Measurements from ENCODE around the gene GSTO2. TPM values are rescaled to one million over a fixed set of nuclear protein-coding genes. Genes with fewer than 3 reads are reported as not detected.

The GSTO2 gene
- total and polyA plus RNA-seq, 2 donors: 3.4 to 6.5 TPM

DNA sequence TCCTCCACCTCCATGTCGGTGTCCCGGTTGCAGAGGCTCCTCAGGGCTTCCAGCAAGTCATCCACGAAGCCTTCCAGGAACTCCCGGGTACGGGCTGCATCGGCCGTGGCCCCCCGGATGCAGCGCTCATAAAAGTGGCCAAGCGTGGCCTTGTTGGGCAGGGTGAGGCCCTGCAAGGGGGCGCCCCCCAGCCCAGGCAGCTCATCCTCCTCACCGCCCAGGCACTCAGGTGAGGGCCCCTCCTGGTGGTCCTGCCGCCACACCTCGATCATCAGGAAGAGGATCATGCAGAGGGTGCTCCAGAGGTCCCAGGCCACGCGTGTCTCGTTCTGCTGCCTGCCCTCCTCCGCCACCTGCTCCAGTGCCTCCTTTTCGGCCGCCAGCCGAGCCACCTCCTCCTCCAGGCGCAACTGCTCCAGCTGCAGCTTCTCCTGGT, 46.5 kb downstream of the GSTO2 start:
- 95% methylated on average over 22 of the region's 22 CpGs for WGBS
- no peak for DNase-seq (ENCODE audit: extremely low spot score)
- Histone ChIP-seq H3K4me3 (ENCODE audit: low read depth, low read length) (no peak overlapping the region), H3K36me3 (ENCODE audit: insufficient read depth) (peaks cover 2% of the 10 kb centered on the region), H3K4me1 (ENCODE audit: insufficient read depth) (no peaks in the 10 kb centered on the region), H3K27ac (ENCODE audit: low read depth) (no peak overlapping the region)

DNA sequence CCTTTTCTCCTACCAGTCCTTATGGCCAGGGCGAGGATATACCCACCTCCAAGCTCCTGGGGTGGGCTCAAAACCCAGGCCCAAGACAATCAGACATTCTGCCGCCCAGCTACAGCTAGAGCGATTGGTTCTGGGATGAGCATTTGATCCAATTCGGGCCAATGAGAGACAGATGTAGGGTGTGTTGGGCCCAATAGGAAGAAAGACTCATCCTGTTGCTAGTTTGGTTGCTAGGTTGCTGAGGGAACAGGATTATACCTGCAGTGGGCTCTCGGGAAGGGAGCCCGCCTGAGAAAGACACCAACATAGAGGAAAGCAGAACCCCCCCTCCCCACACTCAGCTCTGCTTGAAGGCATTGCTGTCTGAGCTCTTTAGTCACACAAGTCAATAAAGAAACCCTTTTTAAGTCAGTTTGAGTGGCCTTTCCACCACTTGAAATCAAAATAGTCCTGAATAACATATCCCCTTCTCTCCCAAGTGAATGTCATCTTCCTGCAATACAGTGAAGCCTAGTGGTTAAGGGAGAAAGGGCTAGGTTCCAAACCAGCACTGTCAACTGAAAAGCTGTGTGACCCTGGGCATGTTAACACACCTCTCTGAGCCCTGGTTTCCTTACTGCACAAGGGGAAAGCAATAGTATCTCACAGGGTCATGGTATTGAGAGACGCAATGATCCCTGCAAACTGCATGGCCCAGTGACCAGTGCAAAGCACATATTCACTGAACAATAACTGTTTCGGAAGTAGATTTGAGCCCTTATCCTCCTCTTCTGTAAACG, 47.5 kb downstream of the GSTO2 start:
- 78% methylated on average over 9 of the region's 9 CpGs for WGBS
- no peak for DNase-seq (ENCODE audit: extremely low spot score)
- H3K36me3 ChIP-seq (ENCODE audit: insufficient read depth): peaks cover 2% of the 10 kb centered on the region
- H3K4me1 ChIP-seq (ENCODE audit: insufficient read depth): no peaks in the 10 kb centered on the region
- H3K27ac ChIP-seq (ENCODE audit: low read depth): no peak overlapping the region
- H3K4me3 ChIP-seq (ENCODE audit: low read depth, low read length): no peak overlapping the region

DNA sequence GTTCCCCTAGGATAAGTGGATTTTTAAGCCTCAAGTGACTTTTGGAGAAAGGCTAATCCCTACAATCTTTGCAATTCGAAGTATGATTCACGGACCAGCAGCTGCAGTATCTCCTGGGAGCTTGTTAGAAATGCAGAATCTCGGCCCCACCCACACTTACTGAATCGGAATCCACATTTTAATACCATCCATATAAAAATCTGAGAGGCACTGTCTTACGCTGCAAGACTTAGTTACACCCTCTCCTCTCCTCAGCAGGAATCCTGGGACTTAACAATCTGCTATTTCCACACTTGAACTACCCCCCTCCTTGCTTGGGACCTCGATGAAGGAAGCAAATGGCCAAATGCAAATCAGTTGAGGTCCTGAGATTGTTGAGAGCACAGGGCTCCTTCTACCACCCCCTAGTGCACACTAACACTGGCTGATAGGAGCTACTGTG, 48.3 kb downstream of the GSTO2 start:
- peaks cover 2% of the 10 kb centered on the region for H3K36me3 ChIP-seq (ENCODE audit: insufficient read depth)
- no peak for DNase-seq (ENCODE audit: extremely low spot score)
- 19% methylated on average over 6 of the region's 6 CpGs for WGBS
- H3K27ac ChIP-seq (ENCODE audit: low read depth): no peak overlapping the region
- H3K4me1 ChIP-seq (ENCODE audit: insufficient read depth): no peaks in the 10 kb centered on the region
- no peak overlapping the region for H3K4me3 ChIP-seq (ENCODE audit: low read depth, low read length)

DNA sequence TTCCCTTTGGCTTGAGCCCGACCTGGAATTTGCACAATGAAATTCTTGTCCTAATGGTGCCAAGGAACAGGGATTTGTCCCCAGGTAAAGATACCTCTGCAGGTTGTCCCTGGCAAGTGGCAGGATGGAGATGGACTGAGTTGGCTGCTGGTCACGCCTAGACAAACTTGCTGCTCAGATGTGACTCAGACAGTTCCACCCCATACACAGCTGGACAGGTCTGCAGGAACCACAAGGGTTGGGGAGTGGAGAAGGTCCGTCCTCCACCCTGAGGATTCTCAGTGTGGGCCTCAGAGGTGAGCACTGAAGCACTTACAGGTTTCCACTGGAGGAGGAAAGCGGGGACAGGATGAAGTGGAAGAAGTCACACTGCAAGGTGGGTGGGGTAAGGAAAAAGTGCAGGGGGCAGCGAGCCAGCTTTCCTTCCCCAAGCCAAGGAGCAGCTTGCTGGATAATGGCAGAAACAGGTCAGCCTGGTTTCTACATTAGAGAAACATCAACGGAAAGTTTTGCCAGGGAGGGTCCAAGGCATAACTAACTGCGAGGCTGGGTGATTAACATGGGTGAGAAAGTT, 48.8 kb downstream of the GSTO2 start:
- H3K27ac ChIP-seq (ENCODE audit: low read depth): no peak overlapping the region
- WGBS: 69% methylated on average over 7 of the region's 7 CpGs
- H3K4me1 ChIP-seq (ENCODE audit: insufficient read depth): no peaks in the 10 kb centered on the region

GRCh38 chr10:104318326-104318725, 49.3 kb downstream of the GSTO2 start:
- Histone ChIP-seq H3K4me1 (ENCODE audit: insufficient read depth) (no peaks in the 10 kb centered on the region), H3K27ac (ENCODE audit: low read depth) (no peak overlapping the region)
- no peak for DNase-seq (ENCODE audit: extremely low spot score)

More for the DNA sequence above, 48.8 kb downstream of the GSTO2 start:
- H3K4me3 ChIP-seq (ENCODE audit: low read depth, low read length): no peak overlapping the region
- no peak for DNase-seq (ENCODE audit: extremely low spot score)
- H3K36me3 ChIP-seq (ENCODE audit: insufficient read depth): peaks cover 2% of the 10 kb centered on the region

GRCh38 chr10:104318810-104319741, 50.1 kb downstream of the GSTO2 start:
- H3K4me3 ChIP-seq (ENCODE audit: low read depth, low read length): no peak overlapping the region
- 66% methylated on average over 19 of the region's 19 CpGs for WGBS
- no peak overlapping the region for H3K27ac ChIP-seq (ENCODE audit: low read depth)
- no peaks in the 10 kb centered on the region for H3K36me3 ChIP-seq (ENCODE audit: insufficient read depth)
- no peak for DNase-seq (ENCODE audit: extremely low spot score)
- no peaks in the 10 kb centered on the region for H3K4me1 ChIP-seq (ENCODE audit: insufficient read depth)

More at GRCh38 chr10:104318326-104318725, 49.3 kb downstream of the GSTO2 start:
- H3K36me3 ChIP-seq (ENCODE audit: insufficient read depth): peaks cover 2% of the 10 kb centered on the region
- no peak overlapping the region for H3K4me3 ChIP-seq (ENCODE audit: low read depth, low read length)
- 92% methylated on average over 5 of the region's 5 CpGs for WGBS

GRCh38 chr10:104321226-104321625, 52.2 kb downstream of the GSTO2 start:
- no peaks in the 10 kb centered on the region for H3K4me1 ChIP-seq (ENCODE audit: insufficient read depth)
- no peak for DNase-seq (ENCODE audit: extremely low spot score)
- no peak overlapping the region for H3K27ac ChIP-seq (ENCODE audit: low read depth)
- no peaks in the 10 kb centered on the region for H3K36me3 ChIP-seq (ENCODE audit: insufficient read depth)
- no peak overlapping the region for H3K4me3 ChIP-seq (ENCODE audit: low read depth, low read length)
- WGBS: 69% methylated on average over 6 of the region's 6 CpGs

DNA sequence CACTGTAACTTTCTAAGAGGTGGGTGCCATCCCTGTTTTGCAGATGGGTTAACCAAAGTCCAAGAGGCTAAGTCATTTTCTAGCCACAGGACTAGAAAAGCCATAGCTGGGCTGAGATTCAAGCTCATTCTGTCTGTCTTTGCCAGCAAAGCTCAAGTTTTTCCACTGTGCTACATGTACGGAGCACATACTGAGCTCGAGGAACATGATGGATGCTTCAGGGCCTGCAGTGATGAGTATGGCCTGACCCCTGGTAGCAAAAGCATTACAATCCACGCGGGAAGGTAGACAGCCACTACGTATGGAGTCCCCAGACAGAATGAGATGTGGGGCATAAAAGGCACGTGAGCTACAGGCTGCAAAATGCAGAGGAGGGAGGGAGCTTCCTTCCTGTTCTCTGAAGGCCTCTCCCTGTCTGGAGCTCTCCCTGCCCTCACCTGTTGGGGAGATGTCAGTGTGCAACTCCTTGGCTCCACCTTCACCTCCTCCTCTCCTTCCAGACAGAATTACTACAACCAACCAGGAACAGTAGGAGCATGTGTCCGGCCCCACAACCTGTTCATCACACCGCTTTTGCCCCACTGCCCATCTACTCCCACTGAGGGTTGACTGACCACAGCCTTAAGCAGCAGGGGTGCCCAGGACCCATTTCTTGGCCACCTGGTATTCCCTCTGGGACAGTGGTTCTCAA, 52.9 kb downstream of the GSTO2 start:
- Histone ChIP-seq H3K4me1 (ENCODE audit: insufficient read depth) (no peaks in the 10 kb centered on the region), H3K27ac (ENCODE audit: low read depth) (no peak overlapping the region), H3K4me3 (ENCODE audit: low read depth, low read length) (no peak overlapping the region), H3K36me3 (ENCODE audit: insufficient read depth) (no peaks in the 10 kb centered on the region)
- 62% methylated on average over 8 of the region's 8 CpGs for WGBS
- no peak for DNase-seq (ENCODE audit: extremely low spot score)

DNA sequence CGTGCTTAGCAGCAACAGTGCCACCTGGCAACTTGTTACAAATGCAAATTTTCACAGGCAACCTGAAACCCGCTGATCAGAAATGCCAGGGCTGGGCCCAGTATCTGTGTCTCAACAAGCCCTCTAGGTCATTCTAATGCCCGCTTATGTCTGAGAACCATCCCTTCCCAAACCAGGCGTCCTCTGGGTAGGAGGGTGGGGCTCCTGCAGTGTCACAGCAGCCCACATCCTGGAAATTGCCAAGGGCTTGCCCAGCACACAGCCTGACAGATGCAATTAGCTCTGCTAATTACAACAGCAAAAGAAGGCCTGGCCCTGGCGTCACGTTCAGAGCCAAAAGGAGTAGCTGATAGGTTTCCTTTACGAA, 53.4 kb downstream of the GSTO2 start:
- Histone ChIP-seq H3K27ac (ENCODE audit: low read depth) (no peak overlapping the region), H3K4me3 (ENCODE audit: low read depth, low read length) (no peak overlapping the region), H3K4me1 (ENCODE audit: insufficient read depth) (no peaks in the 10 kb centered on the region), H3K36me3 (ENCODE audit: insufficient read depth) (no peaks in the 10 kb centered on the region)
- DNase-seq (ENCODE audit: extremely low spot score): no peak
- WGBS: 73% methylated on average over 7 of the region's 7 CpGs

DNA sequence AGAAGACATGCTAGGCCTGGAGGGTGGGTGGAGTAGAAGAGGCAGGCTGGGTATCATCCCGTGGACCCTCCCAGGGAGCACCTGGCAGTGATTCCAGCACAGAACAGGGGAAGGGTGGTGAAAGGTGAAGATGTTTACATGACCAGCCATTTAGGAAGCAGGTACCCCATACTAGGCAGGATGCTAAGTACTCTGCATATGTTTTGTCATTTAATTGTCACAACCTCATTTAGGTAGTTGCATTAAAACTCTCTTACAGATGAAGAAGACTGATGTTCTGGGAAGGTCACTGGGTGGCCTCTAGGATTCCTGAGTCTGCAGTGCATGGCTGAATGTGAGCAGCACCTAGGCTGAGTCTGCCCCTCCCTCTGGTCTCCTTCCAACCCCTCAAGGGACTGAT, 54.1 kb downstream of the GSTO2 start:
- no peak overlapping the region for H3K27ac ChIP-seq (ENCODE audit: low read depth)
- DNase-seq (ENCODE audit: extremely low spot score): no peak
- 95% methylated on average over 1 of the region's 1 CpG for WGBS
- no peaks in the 10 kb centered on the region for H3K4me1 ChIP-seq (ENCODE audit: insufficient read depth)
- no peak overlapping the region for H3K4me3 ChIP-seq (ENCODE audit: low read depth, low read length)
- H3K36me3 ChIP-seq (ENCODE audit: insufficient read depth): no peaks in the 10 kb centered on the region

- 94% methylated on average over 4 of the region's 4 CpGs for WGBS
- Histone ChIP-seq H3K27ac (ENCODE audit: low read depth) (no peak overlapping the region), H3K4me3 (ENCODE audit: low read depth, low read length) (no peak overlapping the region), H3K36me3 (ENCODE audit: insufficient read depth) (no peaks in the 10 kb centered on the region), H3K4me1 (ENCODE audit: insufficient read depth) (no peaks in the 10 kb centered on the region)
- no peak for DNase-seq (ENCODE audit: extremely low spot score)
These were observed 54.8 kb downstream of the GSTO2 start for GRCh38 chr10:104323760-104324201.

DNA sequence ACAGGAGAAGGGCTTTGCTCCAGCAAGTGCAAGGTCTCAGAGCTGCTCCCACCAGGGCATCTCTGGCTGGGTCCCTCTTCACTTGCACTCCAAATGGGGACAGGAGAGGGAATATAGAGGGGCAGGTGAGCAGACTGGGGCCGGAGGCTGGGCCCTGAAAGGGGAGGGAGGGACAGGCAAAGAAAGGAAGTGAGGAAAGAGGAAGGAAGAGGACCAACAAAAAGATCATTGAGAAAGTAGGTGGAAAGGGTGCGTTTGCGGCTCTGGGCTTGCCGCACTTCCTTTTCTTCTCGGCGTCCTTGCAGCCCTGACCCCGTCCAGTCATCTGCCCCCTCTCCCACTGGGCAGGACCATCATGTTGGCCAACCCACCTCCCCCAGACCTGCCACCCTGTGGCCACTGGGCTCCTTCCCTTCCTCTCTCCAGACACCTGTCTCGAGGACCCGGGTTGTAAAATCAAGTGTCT, 55.3 kb downstream of the GSTO2 start:
- H3K4me1 ChIP-seq (ENCODE audit: insufficient read depth): no peaks in the 10 kb centered on the region
- H3K27ac ChIP-seq (ENCODE audit: low read depth): no peak overlapping the region
- 80% methylated on average over 9 of the region's 9 CpGs for WGBS
- H3K4me3 ChIP-seq (ENCODE audit: low read depth, low read length): no peak overlapping the region
- no peak for DNase-seq (ENCODE audit: extremely low spot score)
- H3K36me3 ChIP-seq (ENCODE audit: insufficient read depth): no peaks in the 10 kb centered on the region

- no peak overlapping the region for H3K4me3 ChIP-seq (ENCODE audit: low read depth, low read length)
- WGBS: 95% methylated on average over 10 of the region's 10 CpGs
- DNase-seq (ENCODE audit: extremely low spot score): no peak
- no peak overlapping the region for H3K27ac ChIP-seq (ENCODE audit: low read depth)
- no peaks in the 10 kb centered on the region for H3K4me1 ChIP-seq (ENCODE audit: insufficient read depth)
- no peaks in the 10 kb centered on the region for H3K36me3 ChIP-seq (ENCODE audit: insufficient read depth)
These were observed 55.9 kb downstream of the GSTO2 start for GRCh38 chr10:104324931-104325330.
